ENCODE results near the gene PIF1. TPM values are rescaled to one million over a fixed set of nuclear protein-coding genes. Genes with fewer than 3 reads are reported as not detected.

Gene PIF1
- total RNA-seq, 1 donor from 2014 or later = 30.5 TPM

DNA sequence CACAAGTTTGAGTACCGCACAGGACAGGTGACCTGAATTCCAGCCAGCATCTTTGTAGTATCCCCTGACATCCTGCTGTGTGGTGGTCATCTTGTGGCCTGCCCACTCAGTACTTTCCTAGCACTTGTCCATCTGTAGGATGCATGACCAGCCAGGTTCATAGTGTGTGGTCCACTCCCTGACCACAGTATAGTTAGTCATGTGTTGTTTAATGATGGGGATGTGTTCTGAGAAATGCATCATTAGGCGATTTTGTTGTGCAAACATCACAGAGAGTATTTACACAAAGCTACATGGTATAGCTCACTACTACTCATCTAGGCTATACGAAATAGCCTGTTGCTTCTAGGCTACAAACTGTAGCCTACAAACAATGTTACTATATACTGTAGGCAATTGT lies 33.2 kb downstream of the PIF1 start:
- no peak overlapping the region for H3K27ac Mint-ChIP-seq
- H3K4me1 Mint-ChIP-seq (ENCODE audit: unreplicated experiment) = no peaks in the 10 kb centered on the region
- no peak for DNase-seq (ENCODE audit: extremely low spot score, unreplicated experiment)
- TF ChIP-seq, protein P1, sequence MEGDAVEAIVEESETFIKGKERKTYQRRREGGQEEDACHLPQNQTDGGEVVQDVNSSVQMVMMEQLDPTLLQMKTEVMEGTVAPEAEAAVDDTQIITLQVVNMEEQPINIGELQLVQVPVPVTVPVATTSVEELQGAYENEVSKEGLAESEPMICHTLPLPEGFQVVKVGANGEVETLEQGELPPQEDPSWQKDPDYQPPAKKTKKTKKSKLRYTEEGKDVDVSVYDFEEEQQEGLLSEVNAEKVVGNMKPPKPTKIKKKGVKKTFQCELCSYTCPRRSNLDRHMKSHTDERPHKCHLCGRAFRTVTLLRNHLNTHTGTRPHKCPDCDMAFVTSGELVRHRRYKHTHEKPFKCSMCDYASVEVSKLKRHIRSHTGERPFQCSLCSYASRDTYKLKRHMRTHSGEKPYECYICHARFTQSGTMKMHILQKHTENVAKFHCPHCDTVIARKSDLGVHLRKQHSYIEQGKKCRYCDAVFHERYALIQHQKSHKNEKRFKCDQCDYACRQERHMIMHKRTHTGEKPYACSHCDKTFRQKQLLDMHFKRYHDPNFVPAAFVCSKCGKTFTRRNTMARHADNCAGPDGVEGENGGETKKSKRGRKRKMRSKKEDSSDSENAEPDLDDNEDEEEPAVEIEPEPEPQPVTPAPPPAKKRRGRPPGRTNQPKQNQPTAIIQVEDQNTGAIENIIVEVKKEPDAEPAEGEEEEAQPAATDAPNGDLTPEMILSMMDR (conservative IDR thresholded peaks at IDR 0.05) = no peak
- H3K4me3 Mint-ChIP-seq = no peak overlapping the region
- no peaks in the 10 kb centered on the region for H3K36me3 Mint-ChIP-seq
- no peaks in the 10 kb centered on the region for H3K9me3 Mint-ChIP-seq
- H3K27me3 Mint-ChIP-seq = no peaks in the 10 kb centered on the region

GRCh38 chr15:64791401-64791800 lies 34.0 kb downstream of the PIF1 start:
- no peak for DNase-seq (ENCODE audit: extremely low spot score, unreplicated experiment)
- Mint-ChIP-seq H3K27ac (no peak overlapping the region), H3K4me3 (no peak overlapping the region), H3K27me3 (no peaks in the 10 kb centered on the region), H3K9me3 (no peaks in the 10 kb centered on the region), H3K36me3 (no peaks in the 10 kb centered on the region), H3K4me1 (ENCODE audit: unreplicated experiment) (no peaks in the 10 kb centered on the region)
- TF ChIP-seq, protein P1 (conservative IDR thresholded peaks at IDR 0.05) = no peak

DNA sequence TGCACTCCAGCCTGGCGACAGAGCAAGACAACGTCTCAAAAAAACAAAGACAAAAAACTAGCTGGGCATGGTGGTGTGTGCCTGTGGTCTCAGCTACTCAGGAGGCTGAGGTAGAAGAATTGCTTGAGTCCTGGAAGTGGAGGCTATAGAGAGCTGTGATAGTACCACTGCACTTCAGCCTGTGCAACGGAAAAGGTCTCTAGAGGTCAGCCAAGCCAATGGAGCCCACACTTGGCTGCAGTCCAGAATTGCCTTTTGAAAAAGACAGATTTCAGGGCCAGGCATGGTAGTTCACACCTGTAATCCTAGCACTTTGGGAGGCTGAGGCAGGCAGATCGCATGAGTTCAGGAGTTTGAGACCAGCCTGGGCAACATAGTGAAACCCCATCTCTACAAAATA lies 41.7 kb downstream of the PIF1 start:
- DNase-seq (ENCODE audit: extremely low spot score, unreplicated experiment) = no peak
- no peak overlapping the region for H3K27ac Mint-ChIP-seq
- H3K36me3 Mint-ChIP-seq = no peaks in the 10 kb centered on the region
- no peaks in the 10 kb centered on the region for H3K9me3 Mint-ChIP-seq
- TF ChIP-seq, protein P1 (conservative IDR thresholded peaks at IDR 0.05) = no peak
- no peak overlapping the region for H3K4me3 Mint-ChIP-seq
- H3K27me3 Mint-ChIP-seq = no peaks in the 10 kb centered on the region
- H3K4me1 Mint-ChIP-seq (ENCODE audit: unreplicated experiment) = no peaks in the 10 kb centered on the region

DNA sequence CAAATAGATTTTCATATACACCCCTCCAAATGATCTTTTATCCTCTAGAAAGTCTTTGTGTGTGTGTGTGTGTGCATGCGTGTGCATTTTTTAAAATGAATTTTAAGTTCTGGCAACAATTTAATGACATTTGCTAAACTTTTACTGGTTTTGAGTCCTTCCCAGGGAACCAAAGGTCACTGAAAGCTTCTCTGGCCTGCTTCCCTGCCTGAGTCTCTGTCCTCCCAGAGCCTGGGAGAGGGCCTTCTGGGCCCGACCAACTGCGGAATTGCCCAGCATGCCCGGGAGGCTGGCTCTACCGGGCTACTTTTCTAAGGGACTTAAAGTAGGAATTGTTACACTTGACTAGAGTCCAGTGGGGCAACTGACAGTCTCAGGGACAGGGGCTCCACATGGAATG lies 42.7 kb downstream of the PIF1 start:
- TF ChIP-seq, protein P1 (conservative IDR thresholded peaks at IDR 0.05) = no peak
- Mint-ChIP-seq H3K27ac (no peak overlapping the region), H3K27me3 (no peaks in the 10 kb centered on the region), H3K36me3 (no peaks in the 10 kb centered on the region), H3K4me3 (no peak overlapping the region), H3K9me3 (no peaks in the 10 kb centered on the region), H3K4me1 (ENCODE audit: unreplicated experiment) (no peaks in the 10 kb centered on the region)
- DNase-seq (ENCODE audit: extremely low spot score, unreplicated experiment) = no peak

- Mint-ChIP-seq H3K27me3 (peaks cover 11% of the 10 kb centered on the region), H3K36me3 (no peaks in the 10 kb centered on the region), H3K4me3 (no peak overlapping the region), H3K27ac (peak overlapping the region; percentile 0), H3K4me1 (ENCODE audit: unreplicated experiment) (peaks cover 10% of the 10 kb centered on the region), H3K9me3 (no peaks in the 10 kb centered on the region)
- DNase-seq (ENCODE audit: extremely low spot score, unreplicated experiment) = no peak
- TF ChIP-seq, protein P1 (conservative IDR thresholded peaks at IDR 0.05) = no peak
These were observed 44.1 kb downstream of the PIF1 start for GRCh38 chr15:64781299-64781698.

DNA sequence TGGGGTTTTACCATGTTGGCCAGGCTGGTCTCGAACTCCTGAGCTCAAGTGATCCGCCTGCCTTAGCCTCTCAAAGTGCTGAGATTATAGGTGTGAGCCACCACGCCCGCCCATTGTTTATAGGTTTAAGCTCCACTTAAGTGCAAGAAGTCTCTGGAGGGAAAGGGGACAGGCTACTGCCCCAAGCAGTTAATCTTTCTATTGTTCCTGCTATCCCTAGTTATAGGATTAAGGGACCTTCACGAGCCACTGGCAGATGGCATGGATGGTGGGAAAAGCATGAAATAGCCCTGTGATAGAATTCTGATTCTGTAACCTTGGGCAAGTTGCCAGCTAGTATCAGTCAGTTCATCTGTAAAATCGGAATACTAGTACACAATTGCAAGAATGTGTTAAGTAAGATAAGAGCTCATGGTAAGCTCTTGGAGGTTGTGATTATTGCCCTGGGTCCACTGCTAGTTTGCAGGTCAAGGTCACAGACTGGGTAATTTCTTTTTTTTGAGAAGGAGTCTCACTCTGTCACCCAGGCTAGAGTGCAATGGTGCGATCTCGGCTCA lies 44.8 kb downstream of the PIF1 start:
- Mint-ChIP-seq H3K4me1 (ENCODE audit: unreplicated experiment) (peaks cover 10% of the 10 kb centered on the region), H3K27ac (no peak overlapping the region), H3K27me3 (peaks cover 11% of the 10 kb centered on the region), H3K9me3 (no peaks in the 10 kb centered on the region), H3K36me3 (no peaks in the 10 kb centered on the region), H3K4me3 (no peak overlapping the region)
- DNase-seq (ENCODE audit: extremely low spot score, unreplicated experiment) = no peak
- TF ChIP-seq, protein P1 (conservative IDR thresholded peaks at IDR 0.05) = no peak

Data from type B pancreatic cell (in vitro differentiated cells).